Suprapubic skin (tissue), 4 donors: Measurements from ENCODE around the gene TPD52L2.

Experiments used
- CTCF ChIP-seq, 2 donors: fragments of 200-600 bp in 1 of 2; fragments of 450-650 bp in 1 of 2; sonication (generic) in 1 of 2; IDR thresholded peaks; one replicate each; pipeline ENCODE4 v1.5.1; 2016 to 2019; ENCODE audit warnings: antibody characterized with exemption in 2 of 2, mild to moderate bottlenecking in 1 of 2, moderate library complexity in 1 of 2
- EP300 ChIP-seq: sonication (generic); formaldehyde crosslinking; IDR thresholded peaks from one replicate; pipeline ENCODE4 v1.6.1; 2017; ENCODE audit warnings: antibody characterized with exemption
- POLR2A ChIP-seq, 2 donors: fragments of 450-650 bp; IDR thresholded peaks; one replicate each; pipeline ENCODE4 v1.6.1; 2017; ENCODE audit warnings: antibody characterized with exemption in 2 of 2, mild to moderate bottlenecking in 2 of 2, moderate library complexity in 2 of 2
- POLR2AphosphoS5 ChIP-seq, 3 donors: sonication (generic); formaldehyde crosslinking; IDR thresholded peaks; one replicate each; pipeline ENCODE4 v1.6.1; 2017; ENCODE audit warnings: antibody characterized with exemption in 3 of 3

- TF ChIP-seq CTCF (IDR thresholded peaks at IDR 0.05) (no peak), POLR2AphosphoS5 (IDR thresholded peaks at IDR 0.05) (no peak), POLR2A (IDR thresholded peaks at IDR 0.05) (no peak), EP300 (no peak)
These were observed 59.2 kb downstream of the TPD52L2 start for GRCh38 chr20:63924241-63924640.
